NCI-H2029 treated with DMSO at 0.1 percent for 48 hours (cell line): ENCODE measurements around the gene AKAP6.
"Not testable (repeated sequence)": the region's sequence is repeated elsewhere in the genome, so short reads cannot be mapped to it uniquely, and the experiment has no call there.

Experiments used
- DNase-seq: peaks from one replicate; lab custom pipeline; 2025; lab: John Stamatoyannopoulos, UW

AKAP6 gene

GRCh38 chr14:32370714-32371113 is 41.6 kb downstream of the AKAP6 start:
- DNase-seq: no peak

GRCh38 chr14:32372154-32372553 is 43.1 kb downstream of the AKAP6 start:
- no peak for DNase-seq

GRCh38 chr14:32373174-32373573 is 44.1 kb downstream of the AKAP6 start:
- DNase-seq: not testable (repeated sequence)

- no peak for DNase-seq
Observed at GRCh38 chr14:32374155-32374554, 45.1 kb downstream of the AKAP6 start.

- DNase-seq: no peak
Observed at GRCh38 chr14:32375663-32376062, 46.6 kb downstream of the AKAP6 start.

GRCh38 chr14:32377046-32377646 is 48.0 kb downstream of the AKAP6 start:
- no peak for DNase-seq

GRCh38 chr14:32378284-32378683 is 49.2 kb downstream of the AKAP6 start:
- no peak for DNase-seq

GRCh38 chr14:32379447-32379846 is 50.3 kb downstream of the AKAP6 start:
- no peak for DNase-seq

GRCh38 chr14:32381869-32382268 is 52.8 kb downstream of the AKAP6 start:
- no peak for DNase-seq

GRCh38 chr14:32382704-32383103 is 53.6 kb downstream of the AKAP6 start:
- DNase-seq: peak; percentile 31

GRCh38 chr14:32383364-32384009 is 54.4 kb downstream of the AKAP6 start:
- DNase-seq: no peak

- DNase-seq: no peak
Observed at GRCh38 chr14:32384464-32384863, 55.4 kb downstream of the AKAP6 start.

- not testable (repeated sequence) for DNase-seq
Observed at GRCh38 chr14:32387295-32387694, 58.2 kb downstream of the AKAP6 start.

- DNase-seq: peak; percentile 45
Observed at GRCh38 chr14:32393119-32393518, 64.0 kb downstream of the AKAP6 start.

- DNase-seq: no peak
Observed at GRCh38 chr14:32394038-32394437, 64.9 kb downstream of the AKAP6 start.

GRCh38 chr14:32396885-32397284 is 67.8 kb downstream of the AKAP6 start:
- no peak for DNase-seq

GRCh38 chr14:32397861-32398640 is 69.0 kb downstream of the AKAP6 start:
- DNase-seq: peak; percentile 53

GRCh38 chr14:32399920-32400319 is 70.8 kb downstream of the AKAP6 start:
- DNase-seq: no peak

GRCh38 chr14:32400480-32400879 is 71.4 kb downstream of the AKAP6 start:
- DNase-seq: no peak

- no peak for DNase-seq
Observed at GRCh38 chr14:32403021-32403420, 73.9 kb downstream of the AKAP6 start.

- DNase-seq: no peak
Observed at GRCh38 chr14:32403688-32404087, 74.6 kb downstream of the AKAP6 start.

GRCh38 chr14:32404784-32405573 is 75.9 kb downstream of the AKAP6 start:
- no peak for DNase-seq
